ENCODE data around the gene KCNK18.

Gene KCNK18

GRCh38 chr10:117254338-117254737 is 57.0 kb downstream of the KCNK18 start:
- DNase-seq: no peak
- no peak overlapping the region for H3K4me3 ChIP-seq (ENCODE audit: low read depth in 1 of 2, low read length in 2 of 2)
- ATAC-seq (ENCODE audit: insufficient read depth, low read depth): no peak
- H3K36me3 ChIP-seq (ENCODE audit: insufficient read depth, low read length): no peaks in the 10 kb centered on the region
- H3K4me2 ChIP-seq (ENCODE audit: insufficient read depth, low read length): no peak overlapping the region
- H3K27ac ChIP-seq (ENCODE audit: low read length): no peak overlapping the region
- no peak overlapping the region for H2AFZ ChIP-seq (ENCODE audit: low read depth, low read length)
- peaks cover 4% of the 10 kb centered on the region for H3K27me3 ChIP-seq (ENCODE audit: insufficient read depth, low read length, poor library complexity)
- H3K79me2 ChIP-seq (ENCODE audit: insufficient read depth, low read length): no peaks in the 10 kb centered on the region
- TF ChIP-seq CTCF (IDR thresholded peaks at IDR 0.05; ENCODE audit: borderline replicate concordance, extremely low read depth, low read length, poor library complexity, severe bottlenecking) (no peak), EZH2 (IDR thresholded peaks at IDR 0.05; ENCODE audit: borderline replicate concordance, low read depth, low read length, severe bottlenecking) (no peak)
- H3K4me1 ChIP-seq (ENCODE audit: insufficient read depth, low read length): no peaks in the 10 kb centered on the region
- no peaks in the 10 kb centered on the region for H4K20me1 ChIP-seq (ENCODE audit: insufficient read depth, low read length)
- no peak overlapping the region for H3K9ac ChIP-seq (ENCODE audit: low read depth, low read length)
- H3K9me3 ChIP-seq (ENCODE audit: insufficient read depth, low read length, severe bottlenecking): no peaks in the 10 kb centered on the region

- H3K4me1 ChIP-seq (ENCODE audit: insufficient read depth, low read length): no peaks in the 10 kb centered on the region
- no peak for ATAC-seq (ENCODE audit: insufficient read depth, low read depth)
- H3K4me2 ChIP-seq (ENCODE audit: insufficient read depth, low read length): no peak overlapping the region
These were observed 57.8 kb downstream of the KCNK18 start for GRCh38 chr10:117254774-117255735.

GRCh38 chr10:117255835-117256460 is 58.7 kb downstream of the KCNK18 start:
- Histone ChIP-seq H3K79me2 (ENCODE audit: insufficient read depth, low read length) (no peaks in the 10 kb centered on the region), H4K20me1 (ENCODE audit: insufficient read depth, low read length) (no peaks in the 10 kb centered on the region), H3K4me2 (ENCODE audit: insufficient read depth, low read length) (no peak overlapping the region), H3K27me3 (ENCODE audit: insufficient read depth, low read length, poor library complexity) (no peaks in the 10 kb centered on the region), H3K36me3 (ENCODE audit: insufficient read depth, low read length) (no peaks in the 10 kb centered on the region), H3K9ac (ENCODE audit: low read depth, low read length) (no peak overlapping the region), H3K9me3 (ENCODE audit: insufficient read depth, low read length, severe bottlenecking) (no peaks in the 10 kb centered on the region), H3K27ac (ENCODE audit: low read length) (no peak overlapping the region), H3K4me3 (ENCODE audit: low read depth in 1 of 2, low read length in 2 of 2) (no peak overlapping the region), H2AFZ (ENCODE audit: low read depth, low read length) (no peak overlapping the region), H3K4me1 (ENCODE audit: insufficient read depth, low read length) (no peaks in the 10 kb centered on the region)
- DNase-seq (no peak), ATAC-seq (ENCODE audit: insufficient read depth, low read depth) (no peak)
- no peak for TF ChIP-seq EZH2 (IDR thresholded peaks at IDR 0.05; ENCODE audit: borderline replicate concordance, low read depth, low read length, severe bottlenecking)
- TF ChIP-seq CTCF (IDR thresholded peaks at IDR 0.05; ENCODE audit: borderline replicate concordance, extremely low read depth, low read length, poor library complexity, severe bottlenecking): no peak

More at GRCh38 chr10:117254774-117255735, 57.8 kb downstream of the KCNK18 start:
- Histone ChIP-seq H3K36me3 (ENCODE audit: insufficient read depth, low read length) (no peaks in the 10 kb centered on the region), H3K9ac (ENCODE audit: low read depth, low read length) (no peak overlapping the region), H3K9me3 (ENCODE audit: insufficient read depth, low read length, severe bottlenecking) (no peaks in the 10 kb centered on the region), H2AFZ (ENCODE audit: low read depth, low read length) (no peak overlapping the region), H3K4me3 (ENCODE audit: low read depth in 1 of 2, low read length in 2 of 2) (no peak overlapping the region), H4K20me1 (ENCODE audit: insufficient read depth, low read length) (no peaks in the 10 kb centered on the region), H3K27ac (ENCODE audit: low read length) (no peak overlapping the region), H3K79me2 (ENCODE audit: insufficient read depth, low read length) (no peaks in the 10 kb centered on the region), H3K27me3 (ENCODE audit: insufficient read depth, low read length, poor library complexity) (peaks cover 1% of the 10 kb centered on the region)
- no peak for DNase-seq
- TF ChIP-seq CTCF (IDR thresholded peaks at IDR 0.05; ENCODE audit: borderline replicate concordance, extremely low read depth, low read length, poor library complexity, severe bottlenecking) (no peak), EZH2 (IDR thresholded peaks at IDR 0.05; ENCODE audit: borderline replicate concordance, low read depth, low read length, severe bottlenecking) (no peak)
